HepG2 (cell line): ENCODE measurements around the gene TAS1R1. TPM values are rescaled to one million over a fixed set of nuclear protein-coding genes. Genes with fewer than 3 reads are reported as not detected.

ENCODE experiments used
- CHCHD3 ChIP-seq: sonication (generic); formaldehyde crosslinking; IDR thresholded peaks from 2 replicates; pipeline ENCODE4 v1.8.0; 2022; ENCODE audit warnings: mild to moderate bottlenecking, missing genetic modification reagents, moderate library complexity
- DBP ChIP-seq: sonication (generic); formaldehyde crosslinking; IDR thresholded peaks from 2 replicates; pipeline ENCODE4 v1.4.0; 2020; ENCODE audit warnings: missing genetic modification reagents; ENCODE audit errors: not compliant biosample characterization
- DPF2 ChIP-seq: sonication (generic); formaldehyde crosslinking; IDR thresholded peaks from 2 replicates; pipeline ENCODE4 v1.4.0; 2020; ENCODE audit warnings: mild to moderate bottlenecking, low read depth, missing genetic modification reagents, borderline replicate concordance
- EP300 ChIP-seq, 3 experiments: sonication (generic) in 1 of 3; formaldehyde crosslinking in 1 of 3; IDR thresholded peaks; 2 replicates each; pipeline versions ENCODE4 v1.5.1 to v1.6.1; 2011 to 2020; ENCODE audit warnings: low read depth in 2 of 3, low read length in 2 of 3, borderline replicate concordance in 1 of 3, improper control_type of control experiment in 1 of 3, mild to moderate bottlenecking in 1 of 3, missing genetic modification reagents in 1 of 3, moderate library complexity in 1 of 3
- MAFF ChIP-seq: IDR thresholded peaks from 2 replicates; pipeline ENCODE4 v1.6.1; 2011; ENCODE audit warnings: low read depth, low read length, improper control_type of control experiment
- MAFG ChIP-seq: sonication (generic); formaldehyde crosslinking; IDR thresholded peaks from 2 replicates; pipeline ENCODE4 v1.5.1; 2020; ENCODE audit warnings: mild to moderate bottlenecking, missing genetic modification reagents
- MTA1 ChIP-seq: sonication (generic); formaldehyde crosslinking; IDR thresholded peaks from 2 replicates; pipeline ENCODE4 v1.4.0; 2020; ENCODE audit warnings: missing genetic modification reagents, mild to moderate bottlenecking, borderline replicate concordance
- PREB ChIP-seq: sonication (generic); formaldehyde crosslinking; IDR thresholded peaks from 2 replicates; pipeline ENCODE4 v1.4.0; 2020; ENCODE audit warnings: missing genetic modification reagents
- RXRB ChIP-seq: IDR thresholded peaks from 2 replicates; pipeline ENCODE4 v1.6.1; 2016; ENCODE audit warnings: borderline replicate concordance, missing genetic modification reagents, missing compliant biosample characterization
- SMAD3 ChIP-seq: sonication (generic); formaldehyde crosslinking; IDR thresholded peaks from 2 replicates; pipeline ENCODE4 v1.4.0; 2020; ENCODE audit warnings: missing genetic modification reagents
- SOX13 ChIP-seq, 3 experiments: fragments of 450-650 bp in 1 of 3; sonication (generic) in 1 of 3; formaldehyde crosslinking in 1 of 3; IDR thresholded peaks in 2 of 3; conservative IDR thresholded peaks in 1 of 3; 2 replicates each; pipeline versions ENCODE4 v1.5.0 to v1.6.1; 2016 to 2020; ENCODE audit warnings: antibody characterized with exemption in 1 of 3, mild to moderate bottlenecking in 1 of 3, missing compliant biosample characterization in 1 of 3, missing genetic modification reagents in 1 of 3, moderate library complexity in 1 of 3
- SRF ChIP-seq: IDR thresholded peaks from 2 replicates; pipeline ENCODE4 v1.6.1; 2011; ENCODE audit warnings: mild to moderate bottlenecking, low read depth, low read length, moderate library complexity
- TAF1 ChIP-seq: sonication (generic); formaldehyde crosslinking; IDR thresholded peaks from 2 replicates; pipeline ENCODE4 v1.4.0; 2020; ENCODE audit warnings: missing genetic modification reagents
- TFE3 ChIP-seq: IDR thresholded peaks from 2 replicates; pipeline ENCODE4 v1.6.1; 2016
- ZFP91 ChIP-seq: sonication (generic); formaldehyde crosslinking; IDR thresholded peaks from 2 replicates; pipeline ENCODE4 v1.9.0; 2022; ENCODE audit warnings: missing genetic modification reagents, mild to moderate bottlenecking, borderline replicate concordance
- ZIK1 ChIP-seq: sonication (generic); formaldehyde crosslinking; IDR thresholded peaks from 2 replicates; pipeline ENCODE4 v1.5.0; 2020; ENCODE audit warnings: mild to moderate bottlenecking, low read depth, missing genetic modification reagents, borderline replicate concordance
- ZNF101 ChIP-seq: sonication (generic); formaldehyde crosslinking; IDR thresholded peaks from 2 replicates; pipeline ENCODE4 v1.4.0; 2020; ENCODE audit warnings: mild to moderate bottlenecking, low read depth, missing genetic modification reagents, borderline replicate concordance
- ZNF709 ChIP-seq: sonication (generic); formaldehyde crosslinking; IDR thresholded peaks from 2 replicates; pipeline ENCODE4 v1.5.0; 2020; ENCODE audit warnings: mild to moderate bottlenecking, missing genetic modification reagents
- ZNF83 ChIP-seq: sonication (generic); formaldehyde crosslinking; IDR thresholded peaks from 2 replicates; pipeline ENCODE4 v1.4.0; 2020; ENCODE audit warnings: missing genetic modification reagents, mild to moderate bottlenecking, borderline replicate concordance
- polyA plus RNA-seq, 8 experiments: library from polyadenylated mRNA; depleted of rRNA in 3 of 8; stranded (reverse) in 7 of 8; unstranded in 1 of 8; fragments of >200 nt; fragmentation: Illumina TruSeq in 4 of 8; extraction: Trizol in 4 of 8; gene quantifications; 2 replicates each; pipeline versions ENCODE4 v1.2.1 to v1.2.3, GENCODE V29; 2011 to 2016; ENCODE audit warnings: low read depth in 4 of 8, missing spikeins in 1 of 8, mixed read lengths in 1 of 8; ENCODE audit not compliant: insufficient read depth in 1 of 8
- total RNA-seq, 5 experiments: library from RNA; depleted of rRNA; stranded (reverse); fragments of >200 nt; fragmentation: Illumina TruSeq; extraction: Trizol; gene quantifications; 2 replicates each; pipeline ENCODE4 v1.2.3, GENCODE V29; 2016; ENCODE audit warnings: low read depth in 1 of 5
- TF ChIP-seq, protein P1 (sequence below): sonication (generic); formaldehyde crosslinking; conservative IDR thresholded peaks from 2 replicates; pipeline ENCODE4 v1.4.0; 2020; ENCODE audit warnings: missing genetic modification reagents

Gene TAS1R1
- total and polyA plus RNA-seq, 2 of the 13 experiments (the other 11 are each of a cell fraction or from before 2014, with no cell fraction given): 1.4 to 1.6 TPM

GRCh38 chr1:6554031-6554906 lies 838 bp upstream of the TAS1R1 start, which contains the start of gene NOL9 (continued):
- TF ChIP-seq PREB (CRISPR knock-in tag) (0 out of 2 replicates have a peak, but pooled peaks have one; percentile 27), SRF (no peak), EP300 (IDR thresholded peaks at IDR 0.05; ENCODE audit: low read depth in 2 of 2, low read length in 2 of 2) (peak in 1 of 2 experiments; percentile 17; a peak in 1 of 4 replicates), EP300 (CRISPR knock-in tag; IDR thresholded peaks at IDR 0.05; ENCODE audit: borderline replicate concordance) (no peak; the same call in 1 of the 2 replicates), TAF1 (CRISPR knock-in tag) (peak; percentile 92), TFE3 (CRISPR knock-in tag) (no peak), CHCHD3 (no peak), ZNF101 (CRISPR knock-in tag) (no peak), MAFG (no peak), SOX13 (IDR thresholded peaks at IDR 0.05) (peak; percentile 59; the same call in 1 of the 2 replicates), SOX13 (CRISPR knock-in tag; conservative IDR thresholded peaks at IDR 0.05 in 1 of 2, IDR thresholded peaks at IDR 0.05 in 1 of 2) (peak in 1 of 2 experiments; percentile 35; a peak in 1 of 4 replicates), DPF2 (CRISPR knock-in tag) (no peak), DBP (CRISPR knock-in tag) (no peak), ZIK1 (CRISPR knock-in tag) (peak; percentile 93; the same call in 1 of the 2 replicates), ZFP91 (CRISPR knock-in tag) (peak; percentile 63), SMAD3 (peak; percentile 56; the same call in 1 of the 2 replicates), RXRB (CRISPR knock-in tag) (peak; percentile 73), MAFF (no peak), ZNF83 (CRISPR knock-in tag) (no peak), MTA1 (peak; percentile 29; the same call in 1 of the 2 replicates), ZNF709 (CRISPR knock-in tag) (peak; percentile 65; the same call in 1 of the 2 replicates)
- TF ChIP-seq, protein P1, sequence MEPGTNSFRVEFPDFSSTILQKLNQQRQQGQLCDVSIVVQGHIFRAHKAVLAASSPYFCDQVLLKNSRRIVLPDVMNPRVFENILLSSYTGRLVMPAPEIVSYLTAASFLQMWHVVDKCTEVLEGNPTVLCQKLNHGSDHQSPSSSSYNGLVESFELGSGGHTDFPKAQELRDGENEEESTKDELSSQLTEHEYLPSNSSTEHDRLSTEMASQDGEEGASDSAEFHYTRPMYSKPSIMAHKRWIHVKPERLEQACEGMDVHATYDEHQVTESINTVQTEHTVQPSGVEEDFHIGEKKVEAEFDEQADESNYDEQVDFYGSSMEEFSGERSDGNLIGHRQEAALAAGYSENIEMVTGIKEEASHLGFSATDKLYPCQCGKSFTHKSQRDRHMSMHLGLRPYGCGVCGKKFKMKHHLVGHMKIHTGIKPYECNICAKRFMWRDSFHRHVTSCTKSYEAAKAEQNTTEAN: peak; percentile 74
